HG03520 (cell line): Measurements from ENCODE around the gene GPR63.

Experiments
- ATAC-seq: cut with Tn5 transposase; IDR thresholded peaks from one replicate; pipeline ENCODE4 v1.9.1; 2021; ENCODE audit warnings: mild to moderate bottlenecking, moderate library complexity; ENCODE audit not compliant: unreplicated experiment

GPR63 gene, protein sequence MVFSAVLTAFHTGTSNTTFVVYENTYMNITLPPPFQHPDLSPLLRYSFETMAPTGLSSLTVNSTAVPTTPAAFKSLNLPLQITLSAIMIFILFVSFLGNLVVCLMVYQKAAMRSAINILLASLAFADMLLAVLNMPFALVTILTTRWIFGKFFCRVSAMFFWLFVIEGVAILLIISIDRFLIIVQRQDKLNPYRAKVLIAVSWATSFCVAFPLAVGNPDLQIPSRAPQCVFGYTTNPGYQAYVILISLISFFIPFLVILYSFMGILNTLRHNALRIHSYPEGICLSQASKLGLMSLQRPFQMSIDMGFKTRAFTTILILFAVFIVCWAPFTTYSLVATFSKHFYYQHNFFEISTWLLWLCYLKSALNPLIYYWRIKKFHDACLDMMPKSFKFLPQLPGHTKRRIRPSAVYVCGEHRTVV

GRCh38 chr6:96837081-96837971, at the start of gene GPR63:
TSS of gene GPR63 (minus strand) at chr6:96837477. CDS start at chr6:96799731, 37,746 bp downstream.
- ATAC-seq: peak; percentile 87

DNA sequence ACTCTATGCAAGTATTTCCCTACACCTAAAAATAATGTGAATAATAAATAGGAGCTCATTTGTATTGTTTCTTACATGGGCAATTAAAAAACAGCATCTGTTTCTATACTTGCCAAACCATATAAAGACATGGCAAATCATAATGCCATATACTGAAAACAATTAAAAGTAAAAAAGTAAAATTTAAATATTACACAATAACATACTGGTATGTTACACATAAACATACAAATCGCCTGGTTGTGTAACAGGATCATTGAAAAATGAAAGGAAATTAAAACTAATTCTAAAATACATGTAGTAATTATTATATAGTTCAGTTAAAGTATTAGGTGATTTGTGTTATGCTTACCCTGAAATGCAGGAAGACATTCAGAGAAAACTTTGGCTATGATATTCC, 49.2 kb upstream of the GPR63 start:
- no peak for ATAC-seq

DNA sequence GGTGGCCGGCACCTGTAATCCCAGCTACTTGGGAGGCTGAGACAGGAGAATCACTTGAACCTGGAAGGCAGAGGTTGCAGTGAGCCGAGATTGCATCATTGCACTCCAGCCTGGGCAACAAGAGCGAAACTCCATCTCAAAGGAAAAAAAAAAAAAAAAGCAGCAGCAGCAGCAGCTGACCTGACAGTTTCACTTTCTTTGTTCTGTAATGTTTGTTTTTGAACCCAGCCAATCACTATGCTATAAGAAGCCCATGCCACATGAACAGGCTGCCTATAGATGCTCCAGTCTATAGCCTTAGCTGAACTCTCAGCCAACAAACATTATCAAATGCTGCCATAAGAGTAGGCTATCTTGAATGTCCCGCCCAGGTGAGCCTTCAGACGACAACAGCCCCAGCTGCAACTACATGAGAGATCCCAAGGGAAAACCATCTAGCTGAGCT, 47.9 kb upstream of the GPR63 start:
- peak; percentile 90 for ATAC-seq

DNA sequence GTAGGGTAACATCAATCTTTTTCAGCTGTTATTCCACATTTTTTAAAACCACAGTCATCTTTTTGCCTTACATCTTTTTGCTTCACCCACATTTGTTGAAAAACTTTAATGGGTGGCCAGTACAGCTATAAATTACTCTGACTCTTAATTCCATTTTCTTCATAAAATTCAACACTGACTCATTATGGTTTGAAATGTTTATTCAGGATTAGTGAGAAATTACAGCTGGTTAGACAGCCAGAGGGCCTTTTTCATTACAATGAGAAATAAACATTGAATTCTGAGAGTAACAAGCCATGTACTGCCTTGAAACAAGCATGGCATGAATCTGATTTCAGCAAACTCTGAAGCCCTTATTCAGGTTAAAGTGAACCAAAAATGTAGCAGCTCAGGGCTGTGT, 40.9 kb upstream of the GPR63 start:
- no peak for ATAC-seq

GRCh38 chr6:96876886-96877545, 39.7 kb upstream of the GPR63 start:
- no peak for ATAC-seq

DNA sequence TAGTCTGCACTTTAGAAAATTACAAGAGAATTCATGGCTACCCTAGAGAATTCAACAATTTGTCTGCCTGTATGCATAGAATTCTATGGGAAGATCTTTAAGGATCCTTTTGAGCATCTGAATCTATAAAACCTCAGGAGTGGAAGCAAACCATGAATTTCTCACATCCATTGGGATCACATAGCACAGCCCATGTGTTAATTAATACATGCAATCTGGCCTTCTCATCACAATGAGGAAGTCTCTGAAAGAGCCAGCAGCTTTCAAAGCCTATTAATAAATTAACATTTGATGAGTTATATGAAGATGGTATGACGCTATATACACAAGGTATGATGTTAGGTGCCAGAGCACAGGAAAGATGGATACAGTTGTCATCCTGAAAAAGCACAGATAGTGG, 35.7 kb upstream of the GPR63 start:
- ATAC-seq: no peak

- ATAC-seq: no peak
These were observed 27.8 kb upstream of the GPR63 start for GRCh38 chr6:96865055-96865405.

GRCh38 chr6:96864216-96865054, 27.2 kb upstream of the GPR63 start:
- ATAC-seq: no peak

DNA sequence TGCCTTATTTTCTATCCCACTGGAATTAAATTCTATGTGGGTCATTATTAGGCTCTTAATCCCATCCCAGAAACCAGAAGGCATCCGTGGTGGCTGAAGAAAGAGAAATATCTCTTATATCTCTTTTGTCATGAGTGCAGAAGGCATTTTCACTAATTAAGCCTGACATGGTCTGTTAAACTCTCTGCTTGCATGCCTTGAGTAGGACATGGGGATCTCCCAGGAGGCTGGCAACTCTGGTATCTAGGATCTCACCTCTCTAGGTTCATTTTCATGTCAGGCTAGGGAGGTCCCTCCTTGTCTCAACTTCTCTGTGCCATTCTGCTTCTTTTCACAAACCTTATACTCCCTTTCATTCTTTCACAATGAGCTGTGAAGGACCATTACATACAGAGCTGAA, 25.3 kb upstream of the GPR63 start:
- ATAC-seq: no peak

- no peak for ATAC-seq
These were observed 24.3 kb upstream of the GPR63 start for GRCh38 chr6:96861588-96861987.

GRCh38 chr6:96856856-96857255, 19.6 kb upstream of the GPR63 start:
- ATAC-seq: no peak

DNA sequence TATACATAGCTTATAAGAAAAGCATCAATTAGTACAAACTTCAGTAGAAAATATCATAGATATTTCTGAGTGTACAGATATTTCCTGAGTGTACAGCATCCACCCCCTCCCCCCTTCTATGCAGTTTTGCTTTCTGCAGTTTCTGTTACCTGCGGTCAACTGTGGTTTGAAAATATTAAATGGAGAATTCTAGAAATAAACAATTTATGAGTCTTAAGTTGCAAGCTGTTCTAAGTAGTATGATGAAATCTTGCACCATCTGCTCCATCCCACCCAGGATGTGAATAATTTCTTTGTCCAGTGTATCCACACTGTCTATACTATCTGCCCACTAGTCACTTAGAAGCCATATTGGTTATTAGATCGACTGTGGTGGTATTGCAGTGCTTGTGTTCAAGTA, 15.8 kb upstream of the GPR63 start:
- no peak for ATAC-seq

DNA sequence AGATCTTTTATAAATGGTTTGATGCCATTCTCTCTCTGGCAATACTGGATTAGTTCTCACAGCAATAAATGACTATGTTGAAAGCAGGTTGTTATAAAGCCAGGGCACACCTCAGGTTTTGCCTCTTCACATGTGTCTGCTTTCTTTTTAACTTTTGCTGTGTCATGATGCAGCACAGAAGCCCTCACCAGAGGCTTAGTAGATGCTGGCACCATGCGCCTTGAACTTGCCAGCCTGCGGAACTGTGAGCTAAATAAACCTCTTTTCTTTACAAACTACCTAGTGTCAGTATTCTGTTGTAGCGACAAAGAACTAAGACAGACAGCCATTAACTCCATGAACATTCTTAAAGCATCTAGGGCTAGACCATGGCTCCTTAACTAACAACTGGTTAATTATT, 15.3 kb upstream of the GPR63 start:
- no peak for ATAC-seq

DNA sequence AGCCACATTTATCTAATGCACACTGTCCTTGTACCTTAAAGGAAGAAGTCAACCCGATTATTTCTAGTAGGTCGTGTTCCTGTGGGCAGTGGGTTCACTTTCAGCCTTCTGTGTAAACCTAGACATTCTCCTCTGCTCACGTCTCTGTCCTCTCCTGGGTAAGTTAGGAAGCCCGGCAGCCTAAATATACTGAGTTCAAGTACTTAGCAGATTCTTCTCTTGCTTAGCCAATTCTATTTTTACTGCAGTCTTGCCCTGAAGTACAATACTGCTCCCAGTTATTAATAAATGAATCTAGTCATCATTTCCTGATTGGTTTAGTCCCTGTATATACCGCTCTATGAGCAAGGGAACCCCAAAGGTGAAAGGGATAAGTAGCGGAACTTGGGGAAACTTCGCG, 14.6 kb upstream of the GPR63 start:
- ATAC-seq: no peak

DNA sequence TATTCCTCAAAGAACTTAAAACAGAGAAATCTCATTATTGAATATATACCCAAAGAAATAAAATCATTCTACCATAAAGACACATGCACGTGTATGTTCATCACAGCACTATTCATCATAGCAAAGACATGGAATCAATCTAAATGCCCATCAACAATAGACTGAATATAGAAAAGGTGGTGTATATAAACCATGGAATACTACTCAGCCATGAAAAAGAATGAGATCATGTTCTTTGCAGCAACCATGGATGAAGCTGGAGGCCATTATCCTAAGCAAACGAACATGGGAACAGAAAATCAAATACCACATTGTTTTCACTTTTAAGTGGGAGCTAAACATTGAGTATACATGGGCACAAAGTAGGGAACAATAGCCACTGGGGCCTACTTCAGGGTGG, 12.3 kb upstream of the GPR63 start:
- no peak for ATAC-seq

DNA sequence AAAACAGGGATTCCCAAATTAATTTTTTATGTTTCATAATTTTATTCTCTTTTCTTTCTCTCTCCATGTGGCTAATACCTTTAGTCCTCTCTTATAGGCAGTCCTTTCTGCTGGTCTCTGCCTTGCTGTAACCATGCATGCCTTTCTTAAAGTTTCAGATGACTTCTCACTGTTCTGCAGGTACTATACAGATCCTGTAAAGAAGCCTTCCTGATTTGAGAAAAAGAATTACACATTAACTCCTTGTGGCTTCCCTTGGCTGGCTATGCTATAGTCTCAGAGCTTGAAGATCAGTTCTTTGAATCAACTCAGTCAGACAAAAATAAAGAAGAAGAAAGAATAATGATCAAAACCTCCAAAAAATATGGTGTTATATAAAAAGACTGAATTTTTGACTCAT, 7.3 kb upstream of the GPR63 start:
- ATAC-seq: no peak

GRCh38 chr6:96841345-96841744, 4.1 kb upstream of the GPR63 start:
- no peak for ATAC-seq

GRCh38 chr6:96836631-96837080, 621 bp downstream of the GPR63 start:
- ATAC-seq: peak; percentile 9

DNA sequence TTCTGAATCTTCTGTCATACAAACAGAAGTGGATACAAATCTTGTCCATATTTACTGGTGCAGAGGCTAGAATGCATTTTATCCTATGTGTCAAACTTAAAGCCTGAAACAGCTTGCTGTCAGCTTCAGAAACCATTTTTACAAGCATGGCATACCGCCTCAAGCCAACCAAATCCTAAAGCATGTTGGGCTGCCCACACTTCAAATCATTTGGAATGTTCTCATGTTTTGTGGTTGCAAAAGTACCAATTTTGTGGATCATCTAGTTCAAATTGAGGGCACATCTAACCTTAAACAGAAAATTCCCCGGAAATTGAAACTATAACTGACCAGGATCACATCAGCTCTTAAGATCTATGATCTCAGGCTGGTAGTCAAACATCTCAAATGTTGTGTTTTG, 3.2 kb downstream of the GPR63 start:
- ATAC-seq: no peak

DNA sequence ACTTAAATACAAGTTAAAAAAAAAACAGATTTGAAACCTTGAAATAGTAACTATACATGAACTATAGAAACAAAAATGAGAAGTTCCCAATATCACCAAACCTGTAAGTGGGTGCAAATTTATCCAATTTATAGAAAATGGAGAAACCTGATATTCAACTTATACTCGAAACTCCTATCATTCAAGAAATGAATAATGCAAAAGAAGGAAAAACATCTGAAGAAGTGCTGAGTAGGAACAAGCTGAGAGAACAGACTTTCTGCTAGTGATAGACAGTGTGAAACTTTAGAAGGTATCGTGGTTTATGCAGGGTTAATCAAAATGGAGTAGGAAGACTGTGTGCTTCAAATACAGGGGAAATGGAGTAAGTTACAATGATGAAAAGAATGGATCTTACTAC, 4.5 kb downstream of the GPR63 start:
- no peak for ATAC-seq

- ATAC-seq: no peak
These were observed 10.4 kb downstream of the GPR63 start for GRCh38 chr6:96826865-96827264.
